Subcutaneous adipose tissue (tissue), 4 donors: ENCODE measurements around the gene LYRM4. TPM values are rescaled to one million over a fixed set of nuclear protein-coding genes. Genes with fewer than 3 reads are reported as not detected.

Source experiments
- CTCF ChIP-seq: fragments of 450-650 bp; IDR thresholded peaks from one replicate; pipeline ENCODE4 v1.5.1; 2016; ENCODE audit warnings: low read depth, mild to moderate bottlenecking, control low read depth, antibody characterized with exemption, moderate library complexity
- total RNA-seq, 4 donors: library from RNA; depleted of rRNA; stranded (reverse); fragments of >200 nt; gene quantifications; one replicate each; pipeline ENCODE4 v1.1.0, GENCODE V29; 2016

The LYRM4 gene
- total RNA-seq, 4 donors from 2014 or later = 22.2 to 25.8 (median 25.1) TPM

- no peak for TF ChIP-seq CTCF
Observed at GRCh38 chr6:5290097-5290496, 29.3 kb upstream of the LYRM4 start.

DNA sequence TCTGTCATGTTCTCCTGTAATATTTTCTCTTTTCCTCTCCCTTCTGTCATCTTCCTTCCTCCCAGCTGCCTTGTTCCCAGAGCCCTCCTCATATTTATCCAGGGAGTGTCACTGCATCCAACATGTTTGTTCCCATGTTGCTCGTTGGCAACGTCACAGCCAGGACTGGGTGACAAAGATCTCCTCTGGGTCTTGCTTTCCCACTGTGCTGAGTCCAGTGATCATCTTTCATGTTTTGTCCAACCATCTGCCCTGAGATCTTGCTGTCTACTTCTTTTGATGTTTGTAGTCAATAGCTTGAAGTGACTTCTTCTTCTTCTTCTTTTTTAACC lies 27.2 kb upstream of the LYRM4 start:
- TF ChIP-seq CTCF = no peak

DNA sequence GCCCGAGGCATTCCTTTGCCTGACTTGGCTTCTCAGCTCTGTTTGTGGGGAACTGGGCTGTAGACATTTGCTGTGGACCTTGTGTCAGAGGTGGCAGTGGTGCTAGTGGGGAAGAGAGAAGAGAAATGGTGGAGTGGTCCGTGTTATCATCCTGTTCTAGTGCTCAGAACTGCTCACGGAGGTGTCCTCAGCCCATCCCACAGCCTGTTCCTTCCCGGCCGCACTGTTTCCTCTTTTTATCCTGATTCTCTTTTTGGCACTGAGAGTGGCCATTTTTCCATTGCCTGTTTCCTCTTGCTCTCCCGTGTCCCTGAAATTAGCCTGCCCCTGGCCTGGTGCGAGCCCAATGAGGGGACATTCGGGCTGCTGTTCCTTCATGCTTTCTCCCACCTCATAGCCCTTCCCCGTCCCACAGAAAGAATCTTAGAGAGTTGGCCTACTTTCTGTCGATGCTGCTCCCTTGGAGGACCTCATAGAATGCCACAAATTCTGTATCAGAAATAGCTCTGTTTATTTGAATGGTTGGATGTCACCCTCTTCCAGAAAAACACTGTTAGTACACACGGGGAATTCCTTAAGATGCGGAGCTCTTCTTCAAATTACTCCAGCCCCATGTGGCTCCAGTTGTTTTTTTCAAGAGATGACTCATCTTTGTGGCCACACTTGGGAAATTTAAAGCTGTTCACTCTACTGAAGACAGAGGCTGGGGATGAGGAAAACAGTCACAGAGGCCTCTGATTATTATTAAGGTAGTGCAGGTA lies 26.6 kb upstream of the LYRM4 start:
- TF ChIP-seq CTCF = no peak

GRCh38 chr6:5286780-5287179 lies 26.0 kb upstream of the LYRM4 start:
- no peak for TF ChIP-seq CTCF

GRCh38 chr6:5285526-5285925 lies 24.8 kb upstream of the LYRM4 start:
- no peak for TF ChIP-seq CTCF

- no peak for TF ChIP-seq CTCF
Observed at GRCh38 chr6:5285081-5285480, 24.3 kb upstream of the LYRM4 start.

GRCh38 chr6:5282191-5282623 lies 21.5 kb upstream of the LYRM4 start:
- no peak for TF ChIP-seq CTCF
